GM21381 (cell line): ENCODE measurements around the gene CTNND2.

ENCODE experiments used
- ATAC-seq: cut with Tn5 transposase; IDR thresholded peaks from one replicate; pipeline ENCODE4 v1.9.1; 2021; ENCODE audit warnings: mild to moderate bottlenecking, moderate library complexity; ENCODE audit not compliant: unreplicated experiment

Gene CTNND2

DNA sequence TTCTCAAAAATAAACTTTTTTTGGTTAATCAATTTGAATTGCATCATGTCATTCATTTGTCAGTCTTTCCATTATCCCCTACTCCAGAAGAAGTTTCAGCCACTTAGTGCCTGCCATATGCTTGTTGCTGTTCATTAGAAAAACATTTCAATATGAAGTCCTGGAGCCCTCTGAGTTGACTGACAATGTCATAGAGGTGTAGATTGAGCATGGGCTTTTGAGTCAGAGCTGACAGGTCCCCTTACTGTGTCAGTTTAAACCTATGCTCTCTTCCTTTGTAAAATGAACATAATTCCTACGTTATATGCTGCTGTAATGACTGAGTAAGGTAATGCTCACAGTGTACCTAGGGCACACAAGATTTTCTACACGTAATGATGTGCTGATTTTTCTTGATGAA, 114.0 kb downstream of the CTNND2 start:
- ATAC-seq: no peak

DNA sequence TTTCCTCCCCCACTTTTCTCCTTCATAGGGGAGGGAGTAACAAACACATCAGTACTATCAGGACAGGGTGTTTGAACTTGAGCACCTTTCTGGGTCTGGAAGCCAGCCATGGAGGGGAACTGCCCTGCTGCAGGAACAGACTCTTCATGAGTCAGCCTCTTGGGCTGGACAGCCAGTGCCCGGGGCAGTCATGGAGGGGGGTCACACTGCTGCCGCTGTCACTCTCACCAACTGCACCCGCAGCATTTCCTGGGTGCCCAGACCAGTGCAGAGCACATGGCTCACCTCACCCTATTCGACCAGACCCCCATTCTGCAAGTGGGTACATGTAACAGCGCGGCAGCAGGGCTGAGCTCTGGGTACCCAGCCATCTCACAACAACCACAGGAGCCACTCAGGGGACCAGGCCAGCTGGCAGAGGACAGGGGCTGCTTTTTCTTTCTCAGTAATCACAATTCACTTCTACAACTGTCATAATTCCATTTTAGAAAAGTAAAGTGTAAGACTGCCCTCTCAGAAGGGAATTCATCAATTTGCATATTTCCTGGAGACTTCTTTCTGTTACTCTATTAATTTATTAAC, 118.4 kb downstream of the CTNND2 start:
- no peak for ATAC-seq

DNA sequence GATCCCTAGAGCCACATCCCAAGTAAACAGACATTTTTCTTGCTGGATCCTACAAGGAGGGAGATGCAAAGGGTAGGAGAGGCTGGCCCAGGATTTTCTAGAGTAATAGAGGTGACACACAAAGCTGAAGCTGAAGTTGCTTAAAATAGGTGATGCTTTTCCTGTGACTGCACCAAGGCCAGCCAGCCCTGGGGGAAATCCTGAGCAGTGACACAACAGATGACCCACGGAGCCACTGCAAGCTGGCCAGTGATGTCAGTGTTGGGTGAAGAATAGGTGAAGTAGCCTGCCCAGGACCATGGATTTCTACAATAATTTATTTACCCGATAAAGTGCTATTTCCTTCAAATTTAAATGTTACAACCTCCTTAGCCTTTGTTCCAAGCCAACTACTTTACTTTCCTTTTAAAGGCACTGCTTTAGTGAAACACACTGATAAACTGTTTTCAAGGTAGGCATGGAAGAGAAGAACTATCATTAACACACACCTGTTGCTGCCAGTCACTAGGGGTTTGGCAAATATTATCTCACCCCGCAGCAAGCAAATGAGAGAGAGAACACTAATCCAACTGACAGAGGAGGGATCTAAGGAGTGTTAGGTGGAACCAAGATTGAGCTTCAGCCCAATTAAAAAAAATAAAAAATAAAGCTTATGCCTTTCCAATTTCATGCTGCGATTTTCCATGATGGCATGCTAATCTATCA, 123.5 kb downstream of the CTNND2 start:
- ATAC-seq: no peak

DNA sequence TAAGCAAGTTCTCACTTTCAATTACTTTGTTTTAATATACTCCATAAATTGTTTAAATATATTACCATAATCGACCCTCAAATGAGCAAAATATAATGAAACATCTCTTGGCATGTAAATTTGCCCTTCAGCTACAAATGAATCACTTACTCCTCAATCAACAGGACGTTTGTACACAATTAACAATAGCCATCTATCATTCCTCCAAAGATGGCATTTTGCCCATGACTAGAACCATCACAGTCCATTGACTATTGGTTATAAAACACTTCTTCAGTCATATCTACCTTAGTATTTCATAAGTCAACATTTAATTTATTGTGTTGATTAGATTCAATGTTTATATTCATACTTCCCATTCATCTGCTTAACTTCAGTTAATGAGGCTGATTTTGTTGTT, 127.2 kb downstream of the CTNND2 start:
- no peak for ATAC-seq

DNA sequence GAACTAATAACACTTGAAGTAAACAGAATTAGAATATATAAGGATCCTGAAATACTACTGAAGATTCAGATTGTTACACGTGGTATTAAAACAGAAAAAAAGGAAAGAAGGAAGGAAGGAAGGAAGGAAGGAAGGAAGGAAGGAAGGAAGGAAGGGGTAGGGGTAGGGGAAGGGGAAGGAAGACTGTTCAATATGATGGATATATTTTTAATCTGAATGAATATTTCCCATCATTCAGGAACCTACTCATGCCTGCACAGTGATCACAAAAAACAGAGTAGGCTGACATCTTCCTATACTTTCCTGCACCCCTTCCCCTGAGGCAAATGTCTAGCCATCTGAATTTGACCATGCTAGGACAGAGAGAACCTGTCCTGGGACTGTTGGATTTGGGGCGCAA, 133.9 kb downstream of the CTNND2 start:
- no peak for ATAC-seq

DNA sequence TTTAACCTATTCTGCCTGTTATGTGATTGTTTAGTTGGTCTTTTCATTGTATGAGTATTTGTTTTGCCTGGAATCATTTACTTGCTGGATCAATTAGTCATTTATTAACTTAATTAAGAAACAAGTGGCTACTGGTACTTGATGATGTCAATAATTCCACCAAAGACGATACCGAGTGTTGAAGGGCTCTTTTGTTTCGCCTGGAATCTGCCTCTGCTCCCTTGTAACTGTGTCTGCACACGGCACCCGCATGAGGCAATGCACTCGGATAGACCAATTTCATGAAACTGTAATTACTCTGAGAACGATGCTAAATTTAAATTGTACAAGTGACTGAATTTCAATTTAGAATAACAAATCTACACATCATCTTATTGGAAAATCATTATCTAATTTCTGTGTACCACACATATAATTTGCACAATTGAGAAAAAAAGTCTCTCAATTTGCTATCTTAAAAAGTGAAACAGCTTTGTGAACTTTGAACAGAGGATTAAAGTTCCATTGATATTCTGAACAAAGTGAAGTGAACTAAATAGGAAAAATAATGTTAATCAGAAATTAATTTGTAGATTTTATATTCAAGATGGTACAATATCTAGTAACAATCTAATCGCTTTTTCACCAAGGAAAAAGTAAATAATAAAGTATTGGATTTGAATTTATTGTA, 143.2 kb downstream of the CTNND2 start:
- no peak for ATAC-seq

DNA sequence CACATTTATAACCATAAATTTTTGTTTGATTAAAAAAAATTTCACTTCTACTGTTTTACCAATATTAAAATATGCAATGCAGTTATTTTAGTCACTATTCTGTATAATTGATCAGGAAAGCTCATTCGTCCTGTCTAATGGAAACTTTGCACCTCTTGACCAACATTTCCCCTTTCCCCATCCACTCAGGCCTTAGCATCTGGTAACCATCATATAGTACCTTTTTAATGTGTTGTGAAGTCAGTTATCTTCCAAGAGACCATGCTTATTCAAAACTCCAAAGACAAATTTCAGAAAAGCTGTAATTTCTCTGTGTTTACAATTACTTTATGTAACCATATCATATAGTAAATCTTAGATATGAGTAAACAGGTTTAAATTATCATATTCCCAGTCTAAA, 145.9 kb downstream of the CTNND2 start:
- no peak for ATAC-seq

DNA sequence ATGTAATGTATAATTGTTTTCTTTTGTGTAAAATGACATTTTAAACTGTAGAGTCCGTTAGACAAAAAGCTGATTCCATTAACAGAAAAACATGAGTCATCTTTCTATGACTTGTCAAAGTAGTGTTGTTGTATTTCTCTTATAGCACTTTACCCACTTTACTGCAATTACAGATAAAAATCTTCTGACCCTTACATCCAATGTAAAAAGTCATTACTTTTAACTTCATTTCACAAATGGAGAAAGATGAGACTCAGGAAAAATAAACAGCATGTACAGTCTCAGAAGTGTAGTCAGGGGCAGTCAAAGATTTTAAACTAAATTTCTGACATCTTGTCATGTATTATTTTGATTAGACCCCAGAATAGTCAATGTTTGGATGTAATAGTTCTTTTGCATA, 146.6 kb downstream of the CTNND2 start:
- ATAC-seq: no peak

DNA sequence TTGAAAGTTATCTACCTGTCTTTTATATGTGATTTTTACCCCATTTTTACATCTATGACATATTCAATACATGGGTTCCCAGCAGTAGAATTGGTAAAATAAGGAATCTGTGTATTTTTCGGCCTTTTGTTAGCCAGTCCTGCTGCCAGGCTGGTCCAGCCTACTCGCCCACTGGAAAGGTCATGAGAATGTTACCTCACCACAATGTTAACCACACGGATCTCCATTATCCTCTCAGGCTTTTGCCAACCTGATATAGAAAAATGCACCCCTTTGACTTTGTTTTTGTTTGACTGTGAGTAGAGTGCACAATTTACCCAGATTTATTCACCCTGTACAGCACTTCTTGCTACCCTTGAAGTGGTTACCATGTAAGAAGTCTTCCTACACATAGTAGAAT, 167.2 kb downstream of the CTNND2 start:
- no peak for ATAC-seq

DNA sequence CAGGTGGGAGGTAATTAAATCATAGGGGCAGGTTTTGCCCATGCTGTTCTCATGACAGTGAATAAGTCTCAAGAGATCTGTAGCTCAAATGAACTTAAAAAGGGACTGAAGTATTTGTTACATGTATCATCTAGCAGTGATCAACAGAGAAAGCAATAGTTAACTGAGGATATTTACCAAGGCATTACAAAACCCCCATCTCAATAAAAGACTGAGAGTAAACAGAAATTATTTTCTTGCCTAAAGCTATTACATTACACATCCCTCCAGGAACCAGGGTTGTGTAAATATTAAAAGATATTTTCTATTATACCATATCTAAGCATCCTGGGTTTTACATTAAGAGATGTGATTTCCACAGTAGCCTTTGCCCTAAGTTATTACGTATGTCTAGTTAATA, 169.9 kb downstream of the CTNND2 start:
- ATAC-seq: no peak

DNA sequence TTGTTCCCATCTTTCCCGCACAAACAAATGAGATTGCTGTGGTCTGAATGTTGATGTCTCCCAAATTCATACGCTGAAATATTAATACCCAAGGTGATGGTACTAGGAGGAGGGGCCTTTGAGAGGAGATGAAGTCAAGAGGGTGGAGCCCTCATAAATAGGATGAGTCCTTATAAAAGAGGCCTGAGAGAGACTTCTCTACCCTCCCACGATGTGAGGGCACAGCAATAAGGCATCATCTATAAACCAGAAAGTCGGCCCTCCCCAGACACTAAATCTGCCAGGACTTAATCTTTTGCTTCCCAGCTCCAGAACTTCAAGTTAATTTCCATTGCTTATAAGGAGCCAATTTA, 170.4 kb downstream of the CTNND2 start:
- ATAC-seq: no peak

DNA sequence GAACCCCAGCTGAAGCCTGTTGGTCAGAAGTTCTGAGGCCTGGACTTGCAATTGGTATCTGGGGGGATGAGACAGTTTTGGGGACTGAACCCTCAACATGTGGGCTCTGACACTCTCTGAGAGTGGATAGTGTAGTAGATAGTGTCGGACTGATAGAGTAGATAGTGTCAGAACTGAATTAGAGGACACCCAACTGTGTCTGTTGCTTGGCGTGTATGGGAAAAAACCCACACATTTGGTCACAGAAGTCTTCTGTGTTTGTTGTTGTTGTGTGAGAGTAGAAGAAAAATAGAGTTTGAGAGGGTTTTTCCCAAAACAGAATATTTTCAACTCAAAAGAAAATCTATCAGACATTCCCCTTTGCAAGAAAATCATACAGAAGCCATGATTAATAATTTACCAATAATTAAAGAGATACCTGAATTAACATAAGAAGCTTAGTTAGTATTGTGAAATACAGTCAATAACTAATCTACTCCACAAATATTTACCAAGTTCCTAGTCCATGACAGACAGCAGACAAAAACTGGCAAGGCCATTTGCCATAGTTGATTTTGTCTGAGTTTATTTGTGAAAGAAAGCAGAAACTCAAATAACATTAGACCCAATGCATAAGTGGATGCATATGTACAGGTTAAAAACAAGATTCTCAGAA, 170.9 kb downstream of the CTNND2 start:
- ATAC-seq: no peak

DNA sequence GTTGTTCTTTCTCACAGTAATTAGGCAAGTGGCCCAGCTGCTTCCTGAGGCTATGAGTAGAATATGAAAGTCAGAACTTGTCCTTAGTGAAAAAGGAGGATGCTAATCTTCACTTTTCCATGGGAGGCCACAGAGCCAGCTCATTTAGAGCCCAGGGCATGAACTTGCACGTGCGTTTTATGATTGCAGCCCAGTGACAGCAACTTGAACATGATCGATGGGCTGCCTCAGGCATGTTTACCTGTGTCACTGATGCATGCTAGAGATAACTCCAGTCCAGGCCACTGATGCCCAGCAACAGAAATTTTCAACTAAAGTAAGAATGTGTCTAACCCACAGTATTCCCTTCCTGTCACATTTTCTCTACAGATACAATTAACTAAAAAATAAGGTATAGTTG, 179.3 kb downstream of the CTNND2 start:
- no peak for ATAC-seq

DNA sequence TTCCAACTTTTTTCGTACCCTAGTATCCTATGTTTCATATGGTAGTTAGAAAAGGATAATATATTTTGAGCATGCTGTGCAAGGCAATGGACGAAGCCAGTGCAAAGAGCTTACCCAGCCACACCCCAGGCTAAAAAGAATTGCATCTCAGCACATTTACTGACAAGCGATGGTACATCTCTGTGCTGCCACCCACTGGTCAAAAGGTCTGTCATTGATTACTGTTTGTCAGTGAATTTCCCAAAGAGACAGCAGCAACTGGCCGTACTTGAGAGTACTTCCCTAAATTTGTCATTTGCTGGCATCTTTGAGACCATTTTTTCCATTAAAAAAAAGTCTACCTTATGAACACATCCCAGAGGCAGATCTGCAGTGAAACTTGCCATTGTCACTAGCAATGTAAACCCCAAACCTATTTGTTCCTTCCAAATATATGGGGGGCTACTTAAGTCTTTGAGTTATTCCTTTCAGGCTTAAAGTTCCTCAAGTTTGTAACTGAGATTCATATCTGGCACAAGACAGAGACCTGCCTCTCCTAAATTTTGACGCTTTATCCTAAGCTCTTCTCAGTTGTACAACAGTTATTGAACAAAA, 184.3 kb downstream of the CTNND2 start:
- ATAC-seq: no peak

DNA sequence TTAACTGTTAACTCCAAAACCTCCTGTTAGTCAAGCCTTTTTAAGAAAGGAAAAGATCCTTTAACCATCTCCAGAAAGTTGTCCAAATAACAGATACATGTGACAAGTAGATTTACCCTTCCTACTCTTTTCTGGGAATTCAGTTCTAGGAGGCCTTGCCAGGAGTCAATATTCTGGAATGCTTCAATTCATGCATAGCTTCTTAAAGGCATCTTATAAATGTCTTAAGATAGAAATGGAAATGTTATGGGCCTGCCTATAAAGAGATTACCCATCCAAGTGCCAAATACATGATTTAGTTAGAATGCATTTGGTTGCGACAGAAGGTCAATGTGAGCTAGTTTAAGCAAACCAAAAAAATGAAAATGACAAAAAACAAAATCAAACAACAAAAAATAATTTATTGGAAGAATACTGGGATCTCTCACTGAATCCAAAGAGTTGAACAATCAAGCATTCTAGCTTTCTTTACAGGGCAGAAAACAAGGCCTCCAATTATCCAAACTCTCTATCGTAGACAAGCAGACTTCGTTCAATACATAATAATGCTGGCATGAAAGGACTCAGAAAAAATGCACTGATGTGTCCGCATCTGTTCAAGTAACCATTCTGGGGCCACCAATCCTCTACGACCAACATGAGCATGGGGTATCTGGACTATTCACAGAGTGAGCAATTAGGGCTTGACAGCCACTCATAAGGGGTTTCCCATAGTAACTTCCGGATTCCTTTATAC, 188.6 kb downstream of the CTNND2 start:
- no peak for ATAC-seq

DNA sequence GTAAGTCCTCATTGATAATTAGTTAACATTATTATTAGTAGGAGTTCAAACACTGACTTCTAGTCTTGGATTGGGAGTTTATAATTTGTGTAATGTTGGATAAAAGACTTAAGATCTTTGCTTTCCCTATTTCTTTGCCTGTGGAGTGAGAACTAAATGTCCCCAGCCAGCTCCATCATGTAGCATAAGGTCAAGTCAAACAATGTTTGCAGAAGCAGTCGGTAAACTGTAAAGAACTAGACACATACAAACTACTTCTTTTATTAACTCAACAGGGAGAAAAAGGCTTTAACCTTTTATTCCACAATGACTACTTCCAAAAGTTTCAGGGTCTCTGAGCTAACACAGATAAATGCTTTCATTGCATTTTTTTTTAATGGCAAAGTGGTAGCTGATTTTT, 192.3 kb downstream of the CTNND2 start:
- ATAC-seq: no peak

DNA sequence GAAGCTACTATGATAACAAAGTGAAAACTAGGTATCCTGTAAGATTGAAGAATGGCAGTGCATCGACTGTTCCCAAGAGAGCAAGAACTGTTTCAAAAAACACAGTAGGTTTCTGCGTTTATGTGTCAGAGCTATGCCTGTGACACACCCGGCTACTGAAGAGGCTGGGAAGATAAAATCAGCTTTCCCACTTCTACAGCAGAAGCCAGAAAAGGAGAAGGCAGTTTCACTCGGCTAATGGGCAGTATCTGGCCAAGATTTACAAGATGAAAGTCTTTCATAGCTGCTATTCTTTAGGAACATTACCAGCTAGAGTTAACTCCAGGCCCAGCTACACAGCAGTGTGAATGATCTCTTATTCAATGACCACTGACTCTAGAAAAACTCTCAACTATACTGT, 195.2 kb downstream of the CTNND2 start:
- ATAC-seq: no peak

DNA sequence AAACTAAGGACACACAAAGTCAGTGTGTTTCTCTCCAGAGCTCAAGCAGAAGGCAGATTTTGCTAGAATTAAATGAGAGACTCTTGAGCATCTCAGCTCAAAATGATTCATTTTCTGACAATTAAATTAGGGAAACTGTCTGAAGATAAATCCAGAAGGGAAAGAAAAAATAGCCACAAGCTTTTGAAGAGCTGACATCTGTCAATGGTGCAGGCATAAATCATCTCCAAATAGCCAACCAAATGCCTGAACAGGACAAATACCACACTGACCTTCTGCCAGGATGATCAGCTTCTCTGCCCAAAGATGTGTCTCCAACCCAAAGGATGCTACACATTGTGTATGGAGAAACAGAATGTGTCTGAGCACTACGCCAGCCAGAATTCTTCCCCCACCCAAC, 199.3 kb downstream of the CTNND2 start:
- ATAC-seq: no peak

DNA sequence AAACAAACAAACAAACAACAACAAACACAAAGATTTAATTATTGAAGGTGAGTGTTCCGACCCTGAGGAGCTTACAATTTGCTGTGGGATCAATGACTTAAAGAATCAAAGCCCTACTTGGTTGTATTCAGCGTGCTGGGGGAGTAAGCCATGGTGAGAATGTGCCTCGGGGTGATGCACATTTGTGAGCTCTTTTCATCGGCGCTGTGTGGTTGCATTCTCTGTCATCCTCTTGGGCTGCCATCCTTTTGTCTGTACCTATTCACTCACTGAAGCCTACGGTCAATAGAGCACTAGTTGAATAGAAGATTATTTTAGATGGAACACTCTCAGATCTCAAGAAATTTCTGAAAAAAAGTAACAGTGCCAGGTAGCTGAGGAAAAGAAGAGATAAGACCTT, 203.9 kb downstream of the CTNND2 start:
- ATAC-seq: no peak

DNA sequence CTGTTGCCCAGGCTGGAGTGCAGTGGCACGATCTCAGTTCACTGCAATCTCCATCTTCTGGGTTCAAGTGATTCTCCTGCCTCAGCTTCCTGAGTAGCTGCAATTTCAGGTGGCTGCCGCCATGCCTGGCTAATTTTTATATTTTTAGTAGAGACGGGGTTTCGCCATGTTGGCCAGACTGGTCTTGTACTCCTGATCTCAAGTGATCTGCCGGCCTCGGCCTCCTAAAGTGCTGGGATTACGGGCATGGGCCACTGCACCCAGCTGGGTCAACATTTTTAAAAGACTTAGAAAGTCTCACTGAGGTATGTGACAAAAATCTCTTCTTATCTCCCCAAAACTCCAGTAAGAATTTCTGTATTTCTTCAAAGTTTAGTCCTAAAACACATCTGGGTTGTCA, 211.6 kb downstream of the CTNND2 start:
- no peak for ATAC-seq

DNA sequence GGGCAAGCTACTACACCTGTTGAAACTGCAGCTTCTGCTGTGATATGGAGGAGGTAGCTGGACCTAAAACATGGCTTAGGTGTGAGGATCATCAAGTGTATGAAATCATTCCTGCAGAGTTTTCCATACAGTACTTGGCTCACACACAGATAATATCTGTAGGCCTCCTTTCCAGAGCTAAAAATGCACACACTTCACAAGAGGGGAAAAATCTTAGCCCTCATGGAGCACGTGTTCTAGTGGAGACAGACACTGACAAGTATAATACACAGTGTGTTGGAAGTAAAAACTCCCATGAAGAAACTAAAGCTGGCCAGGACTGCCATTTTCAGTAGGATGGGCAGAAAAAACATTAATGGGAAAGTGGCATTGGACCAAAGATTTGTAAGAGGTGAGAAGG, 216.7 kb downstream of the CTNND2 start:
- no peak for ATAC-seq
